H9 (cell line): ENCODE results near the gene C7orf25. TPM values are rescaled to one million over a fixed set of nuclear protein-coding genes. Genes with fewer than 3 reads are reported as not detected.

Source experiments
- DNase-seq: peaks from one replicate; pipeline ENCODE4 v3.0.0-alpha.2; 2017
- H2AFZ ChIP-seq: one replicate; pipeline ENCODE4 v1.6.1; 2013; ENCODE audit warnings: mild to moderate bottlenecking, low read length, control low read depth, moderate library complexity
- H2AK5ac ChIP-seq: 2 replicates; pipeline ENCODE4 v1.6.1; 2013; ENCODE audit warnings: low read length, control low read depth, mixed read lengths; ENCODE audit not compliant: insufficient read length
- H2BK120ac ChIP-seq: one replicate; pipeline ENCODE4 v1.6.1; 2013; ENCODE audit warnings: low read depth, mild to moderate bottlenecking, low read length, control low read depth, inconsistent platforms; ENCODE audit not compliant: poor library complexity, severe bottlenecking
- H2BK12ac ChIP-seq: 2 replicates; pipeline ENCODE4 v1.6.1; 2013; ENCODE audit warnings: low read length, control low read depth, mixed read lengths, low read depth; ENCODE audit not compliant: insufficient read length
- H2BK15ac ChIP-seq: 2 replicates; pipeline ENCODE4 v1.6.1; 2013; ENCODE audit warnings: low read depth, low read length, control low read depth
- H2BK20ac ChIP-seq: one replicate; pipeline ENCODE4 v1.6.1; 2013; ENCODE audit warnings: low read depth, mild to moderate bottlenecking, low read length, control low read depth, inconsistent platforms; ENCODE audit not compliant: poor library complexity, severe bottlenecking
- H2BK5ac ChIP-seq: 2 replicates; pipeline ENCODE4 v1.6.1; 2013; ENCODE audit warnings: low read length, control low read depth, mixed read lengths; ENCODE audit not compliant: insufficient read length
- H3K14ac ChIP-seq: 2 replicates; pipeline ENCODE4 v1.6.1; 2013; ENCODE audit warnings: low read length, control low read depth; ENCODE audit not compliant: insufficient read depth
- H3K18ac ChIP-seq: 2 replicates; pipeline ENCODE4 v1.6.1; 2013; ENCODE audit warnings: low read depth, mild to moderate bottlenecking, mixed read lengths, low read length, control low read depth; ENCODE audit not compliant: insufficient read length
- H3K23ac ChIP-seq: 2 replicates; pipeline ENCODE4 v1.6.1; 2013; ENCODE audit warnings: low read length, control low read depth, mixed read lengths, low read depth; ENCODE audit not compliant: insufficient read length
- H3K23me2 ChIP-seq: 2 replicates; pipeline ENCODE4 v1.6.1; 2013; ENCODE audit warnings: low read depth, mild to moderate bottlenecking, mixed read lengths, low read length, control low read depth; ENCODE audit not compliant: insufficient read length, poor library complexity, severe bottlenecking
- H3K27ac ChIP-seq: 2 replicates; pipeline ENCODE4 v1.5.1; 2013; ENCODE audit warnings: low read length, control low read depth, mixed read lengths, low read depth; ENCODE audit not compliant: insufficient read length
- H3K27me3 ChIP-seq: 2 replicates; pipeline ENCODE4 v1.6.1; 2013; ENCODE audit warnings: low read length, control low read depth, inconsistent platforms; ENCODE audit not compliant: insufficient read depth
- H3K4ac ChIP-seq: 2 replicates; pipeline ENCODE4 v1.6.1; 2013; ENCODE audit warnings: low read depth, mild to moderate bottlenecking, control low read depth, inconsistent platforms, low read length, moderate library complexity
- H3K4me1 ChIP-seq: 2 replicates; pipeline ENCODE4 v1.6.1; 2013; ENCODE audit warnings: low read length, control low read depth, inconsistent platforms; ENCODE audit not compliant: insufficient read depth
- H3K4me2 ChIP-seq: 2 replicates; pipeline ENCODE4 v1.6.1; 2013; ENCODE audit warnings: low read length, control low read depth, mixed read lengths; ENCODE audit not compliant: insufficient read length, insufficient read depth
- H3K56ac ChIP-seq: 2 replicates; pipeline ENCODE4 v1.6.1; 2013; ENCODE audit warnings: low read depth, mild to moderate bottlenecking, mixed read lengths, low read length, control low read depth; ENCODE audit not compliant: insufficient read length
- H3K79me1 ChIP-seq: 2 replicates; pipeline ENCODE4 v1.6.1; 2013; ENCODE audit warnings: low read depth, mild to moderate bottlenecking, moderate library complexity, low read length, control low read depth, inconsistent platforms; ENCODE audit not compliant: insufficient read depth, poor library complexity, severe bottlenecking
- H3K79me2 ChIP-seq: 2 replicates; pipeline ENCODE4 v1.6.1; 2013; ENCODE audit warnings: low read length, control low read depth, inconsistent platforms; ENCODE audit not compliant: insufficient read depth
- H3K9ac ChIP-seq: 2 replicates; pipeline ENCODE4 v1.6.1; 2013; ENCODE audit warnings: low read length, control low read depth, mixed read lengths; ENCODE audit not compliant: insufficient read length; ENCODE audit errors: extremely low read depth
- H3K9me3 ChIP-seq: one replicate; pipeline ENCODE4 v1.6.1; 2013; ENCODE audit warnings: low read depth, low read length, inconsistent platforms; ENCODE audit not compliant: control insufficient read depth
- H3T11ph ChIP-seq: one replicate; pipeline ENCODE4 v1.6.1; 2013; ENCODE audit warnings: mild to moderate bottlenecking, low read length, control low read depth, inconsistent platforms
- H4K20me1 ChIP-seq: one replicate; pipeline ENCODE4 v1.6.1; 2013; ENCODE audit not compliant: control insufficient read depth, insufficient read length, insufficient read depth
- H4K5ac ChIP-seq: 2 replicates; pipeline ENCODE4 v1.6.1; 2013; ENCODE audit warnings: low read depth, mild to moderate bottlenecking, mixed read lengths, low read length, control low read depth; ENCODE audit not compliant: insufficient read length
- H4K8ac ChIP-seq: replicated peaks from 2 replicates; pipeline ENCODE4 v1.6.1; 2013; ENCODE audit warnings: low read length, control low read depth, mixed read lengths, low read depth; ENCODE audit not compliant: insufficient read length
- H4K91ac ChIP-seq: 2 replicates; pipeline ENCODE4 v1.6.1; 2013; ENCODE audit warnings: low read depth, mild to moderate bottlenecking, moderate library complexity, mixed read lengths, low read length, control low read depth; ENCODE audit not compliant: insufficient read length
- H3K27ac Mint-ChIP-seq, 3 experiments: 2 replicates in 2 of 3; 3 replicates in 1 of 3; pipeline ENCODE4 v1.8.0; 2020 to 2021; ENCODE audit warnings: mixed read lengths in 3 of 3, mild to moderate bottlenecking in 1 of 3, moderate library complexity in 1 of 3
- H3K27me3 Mint-ChIP-seq: 2 replicates; pipeline ENCODE4 v1.8.0; 2021; ENCODE audit warnings: low read depth, mild to moderate bottlenecking, moderate library complexity, mixed read lengths
- H3K36me3 Mint-ChIP-seq, 3 experiments: 2 replicates in 2 of 3; 3 replicates in 1 of 3; pipeline ENCODE4 v1.8.0; 2020 to 2021; ENCODE audit warnings: low read depth in 3 of 3, mixed read lengths in 3 of 3; ENCODE audit not compliant: insufficient read depth in 1 of 3
- H3K4me1 Mint-ChIP-seq, 2 experiments: 2 replicates each; pipeline ENCODE4 v1.8.0; 2020; ENCODE audit warnings: mixed read lengths in 2 of 2
- H3K4me3 Mint-ChIP-seq, 2 experiments: 2 replicates in 1 of 2; 3 replicates in 1 of 2; pipeline ENCODE4 v1.8.0; 2020 to 2021; ENCODE audit warnings: mild to moderate bottlenecking in 2 of 2, mixed read lengths in 2 of 2, moderate library complexity in 1 of 2
- H3K9me3 Mint-ChIP-seq, 2 experiments: 2 replicates in 1 of 2; 3 replicates in 1 of 2; pipeline ENCODE4 v1.8.0; 2020; ENCODE audit warnings: mild to moderate bottlenecking in 2 of 2, mixed read lengths in 2 of 2, moderate library complexity in 1 of 2
- WGBS: extraction: QIAGEN DNeasy Blood & Tissue Kit; methylation state at CpG from one replicate; pipeline ENCODE4 v1.1.7; 2013; ENCODE audit warnings: missing lambda C conversion rate, low lambda C conversion rate, mixed read lengths; ENCODE audit not compliant: insufficient read length; ENCODE audit errors: extremely low coverage; 5-methylcytosine and 5-hydroxymethylcytosine counted together
- total RNA-seq: library from RNA; stranded (reverse); gene quantifications from 2 replicates; pipeline ENCODE4 v1.2.1, GENCODE V29; 2021
- TF ChIP-seq, protein P1 (sequence below): fragments of 200-600 bp; sonication (generic); conservative IDR thresholded peaks from 3 replicates; pipeline ENCODE4 v1.8.0; 2021; ENCODE audit warnings: antibody characterized with exemption, mild to moderate bottlenecking

The C7orf25 gene
- total RNA-seq, 1 experiment from 2014 or later, result 3.8 TPM

DNA sequence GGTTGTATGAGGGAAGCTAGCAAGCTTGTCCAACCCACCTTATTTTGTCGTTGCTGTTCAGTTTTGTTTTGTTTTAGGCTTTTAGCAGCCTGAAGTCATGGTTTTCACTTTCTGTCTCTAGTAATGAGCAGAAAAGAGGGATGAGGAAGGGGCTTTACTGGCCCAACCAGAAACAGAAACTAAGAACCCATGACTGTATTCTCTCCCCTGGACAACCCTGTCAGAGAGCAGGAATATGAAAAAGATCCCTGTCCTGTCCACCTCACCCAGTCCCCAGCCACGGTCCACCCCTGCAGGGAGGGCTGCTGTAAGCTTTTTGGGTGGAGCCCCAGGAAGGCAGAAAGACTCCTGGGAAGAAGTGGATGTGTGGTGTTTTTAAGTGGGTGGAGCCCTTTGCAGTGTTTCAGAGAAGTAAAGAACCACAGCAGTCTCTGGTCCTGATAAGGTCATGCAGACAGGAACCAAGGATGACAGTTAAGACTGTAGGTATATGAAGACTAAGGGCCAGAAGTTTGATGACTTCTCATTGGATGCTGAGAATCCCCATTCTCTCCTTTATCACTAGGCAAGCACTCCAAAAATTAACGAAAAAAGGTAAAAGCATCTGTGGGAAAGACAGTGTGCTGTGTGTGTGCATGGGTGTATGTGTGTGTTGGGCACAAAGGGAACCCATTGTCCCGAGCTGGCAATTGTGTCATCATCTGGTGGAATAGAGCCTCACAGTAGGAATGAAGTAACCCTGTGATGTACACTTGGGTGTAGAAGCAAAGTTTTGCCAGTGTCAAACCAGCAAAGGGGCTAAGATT is 34.2 kb upstream of the C7orf25 start:
- H3K4me1 ChIP-seq, result no peaks in the 10 kb centered on the region; the same call in 1 of the 2 replicates
- Mint-ChIP-seq H3K27me3 (no peaks in the 10 kb centered on the region), H3K4me1 (peaks cover 8 to 15% of the 10 kb centered on the region in 2 experiments), H3K27ac (peak overlapping the region in 1 of 3 experiments; percentile 77; a peak in 2 of 7 replicates), H3K4me3 (no peak overlapping the region), H3K36me3 (peaks cover 0 to 2% (median 0%) of the 10 kb centered on the region in 3 experiments; a peak in 1 of 7 replicates), H3K9me3 (0 out of 5 replicates have a peak, but pooled peaks cover 0 to 2% of the 10 kb centered on the region in 2 experiments)
- H3K4ac ChIP-seq, result no peak overlapping the region
- H3K79me2 ChIP-seq, result no peaks in the 10 kb centered on the region
- no peak overlapping the region for H3K9ac ChIP-seq
- no peak overlapping the region for H4K91ac ChIP-seq
- no peaks in the 10 kb centered on the region for H3K79me1 ChIP-seq
- H3T11ph ChIP-seq, result no peak overlapping the region
- no peaks in the 10 kb centered on the region for H4K20me1 ChIP-seq
- H3K18ac ChIP-seq, result no peak overlapping the region
- no CpG with 5 or more reads among the region's 4 CpGs for WGBS
- H3K23me2 ChIP-seq, result no peaks in the 10 kb centered on the region
- no peak overlapping the region for H3K27ac ChIP-seq
- H4K8ac ChIP-seq, result no peak overlapping the region
- H3K23ac ChIP-seq, result no peak overlapping the region
- H3K27me3 ChIP-seq, result no peaks in the 10 kb centered on the region
- no peak for DNase-seq
- TF ChIP-seq, protein P1, sequence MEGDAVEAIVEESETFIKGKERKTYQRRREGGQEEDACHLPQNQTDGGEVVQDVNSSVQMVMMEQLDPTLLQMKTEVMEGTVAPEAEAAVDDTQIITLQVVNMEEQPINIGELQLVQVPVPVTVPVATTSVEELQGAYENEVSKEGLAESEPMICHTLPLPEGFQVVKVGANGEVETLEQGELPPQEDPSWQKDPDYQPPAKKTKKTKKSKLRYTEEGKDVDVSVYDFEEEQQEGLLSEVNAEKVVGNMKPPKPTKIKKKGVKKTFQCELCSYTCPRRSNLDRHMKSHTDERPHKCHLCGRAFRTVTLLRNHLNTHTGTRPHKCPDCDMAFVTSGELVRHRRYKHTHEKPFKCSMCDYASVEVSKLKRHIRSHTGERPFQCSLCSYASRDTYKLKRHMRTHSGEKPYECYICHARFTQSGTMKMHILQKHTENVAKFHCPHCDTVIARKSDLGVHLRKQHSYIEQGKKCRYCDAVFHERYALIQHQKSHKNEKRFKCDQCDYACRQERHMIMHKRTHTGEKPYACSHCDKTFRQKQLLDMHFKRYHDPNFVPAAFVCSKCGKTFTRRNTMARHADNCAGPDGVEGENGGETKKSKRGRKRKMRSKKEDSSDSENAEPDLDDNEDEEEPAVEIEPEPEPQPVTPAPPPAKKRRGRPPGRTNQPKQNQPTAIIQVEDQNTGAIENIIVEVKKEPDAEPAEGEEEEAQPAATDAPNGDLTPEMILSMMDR, result no peak
- no peak overlapping the region for H2BK20ac ChIP-seq
- no peaks in the 10 kb centered on the region for H3K9me3 ChIP-seq
- no peak overlapping the region for H2AFZ ChIP-seq
- no peak overlapping the region for H2BK15ac ChIP-seq
- no peak overlapping the region for H4K5ac ChIP-seq
- no peak overlapping the region for H2BK12ac ChIP-seq
- H2BK5ac ChIP-seq, result no peak overlapping the region
- H3K14ac ChIP-seq, result no peak overlapping the region
- no peak overlapping the region for H3K4me2 ChIP-seq
- no peak overlapping the region for H2AK5ac ChIP-seq
- no peak overlapping the region for H3K56ac ChIP-seq
- no peak overlapping the region for H2BK120ac ChIP-seq
